ENCODE measurements around the gene BBS4.

- TF ChIP-seq EZH2 (IDR thresholded peaks at IDR 0.05; ENCODE audit: borderline replicate concordance, low read depth, low read length, severe bottlenecking) (no peak), CTCF (IDR thresholded peaks at IDR 0.05; ENCODE audit: extremely low read depth in 1 of 2, insufficient read depth in 1 of 2, low read depth in 1 of 2, low read length in 2 of 2) (no peak), GATA2 (IDR thresholded peaks at IDR 0.05; ENCODE audit: insufficient read depth, insufficient read length, low read depth, low read length) (no peak), POLR2A (IDR thresholded peaks at IDR 0.05; ENCODE audit: low read depth, low read length) (no peak), POLR2AphosphoS5 (IDR thresholded peaks at IDR 0.05; ENCODE audit: insufficient read depth, low read depth, low read length) (no peak)
These were observed 46.1 kb downstream of the BBS4 start for GRCh38 chr15:72732086-72732485.
